Upper lobe of left lung (tissue), 6 donors: ENCODE data around the gene CYB5A. TPM values are rescaled to one million over a fixed set of nuclear protein-coding genes. Genes with fewer than 3 reads are reported as not detected.
A peak's percentile ranks its signal among the peaks of the same experiment; 100 is the strongest.

Experiments
- ATAC-seq, 2 donors: fragments of 200-7000 bp; cut with Tn5 transposase; one replicate each; pipeline ENCODE4 v1.9.1; 2022; ENCODE audit warnings: mild to moderate bottlenecking in 2 of 2, moderate library complexity in 2 of 2; ENCODE audit not compliant: low FRiP score in 2 of 2
- DNase-seq, 2 donors: peaks; one replicate each; pipeline ENCODE4 v3.0.0-alpha.2; 2019 to 2020
- H3K27ac ChIP-seq, 4 donors: fragments of 200-600 bp; sonication (generic); one replicate each; pipeline ENCODE4 v1.5.1; 2016 to 2019
- H3K27me3 ChIP-seq, 4 donors: fragments of 200-600 bp; sonication (generic); one replicate each; pipeline ENCODE4 v1.5.1; 2017 to 2019
- H3K36me3 ChIP-seq, 4 donors: fragments of 200-600 bp; sonication (generic); one replicate each; pipeline ENCODE4 v1.5.1; 2016 to 2019
- H3K4me1 ChIP-seq, 4 donors: fragments of 200-600 bp; sonication (generic); one replicate each; pipeline ENCODE4 v1.5.1; 2018 to 2019
- H3K4me3 ChIP-seq, 4 donors: fragments of 200-600 bp; sonication (generic); one replicate each; pipeline ENCODE4 v1.5.1; 2017 to 2019; ENCODE audit warnings: mild to moderate bottlenecking in 2 of 4, moderate library complexity in 1 of 4
- H3K9me3 ChIP-seq, 4 donors: fragments of 200-600 bp; sonication (generic); one replicate each; pipeline ENCODE4 v1.5.1; 2018 to 2019
- CTCF ChIP-seq, 6 experiments: fragments of 450-650 bp in 4 of 6; fragments of 200-600 bp in 2 of 6; sonication (generic) in 2 of 6; IDR thresholded peaks; one replicate each; pipeline ENCODE4 v1.5.1; 2016 to 2019; ENCODE audit warnings: antibody characterized with exemption in 6 of 6
- EP300 ChIP-seq, 4 donors: sonication (generic); formaldehyde crosslinking; IDR thresholded peaks; one replicate each; pipeline ENCODE4 v1.5.1; 2017; ENCODE audit warnings: antibody characterized with exemption in 4 of 4, control low read depth in 2 of 4
- POLR2A ChIP-seq, 4 donors: fragments of 450-650 bp; IDR thresholded peaks; one replicate each; pipeline ENCODE4 v1.5.1; 2016 to 2017; ENCODE audit warnings: antibody characterized with exemption in 4 of 4, mild to moderate bottlenecking in 2 of 4
- POLR2AphosphoS5 ChIP-seq, 2 donors: sonication (generic); formaldehyde crosslinking; IDR thresholded peaks; one replicate each; pipeline ENCODE4 v1.5.1; 2017; ENCODE audit warnings: antibody characterized with exemption in 2 of 2
- WGBS, 2 donors: methylation state at CpG; one replicate each; pipeline ENCODE4 v1.1.5; 2017 to 2018; 5-methylcytosine and 5-hydroxymethylcytosine counted together
- total RNA-seq, 6 donors: library from RNA; depleted of rRNA in 4 of 6; stranded (reverse); fragments of >200 nt in 4 of 6; gene quantifications; one replicate each; pipeline versions ENCODE4 v1.1.0 to v1.2.1, GENCODE V29; 2016 to 2021
- donor health status: DM: no; HTN: no; CAD: no; lungs with moderate emphysema.
- donor health status: DM: no; HTN: yes; CAD: no; lungs with severe emphysema.

Gene CYB5A
- total RNA-seq, 6 donors from 2014 or later = 291 to 729 (median 637) TPM

- peak overlapping the region in 2 of 4 donors; percentile 5 to 41 for H3K27ac ChIP-seq
- no peaks in the 10 kb centered on the region for H3K9me3 ChIP-seq
- peaks cover 9 to 37% (median 12%) of the 10 kb centered on the region in 4 donors for H3K36me3 ChIP-seq
- H3K4me1 ChIP-seq = peaks cover 32 to 60% (median 44%) of the 10 kb centered on the region in 4 donors
- DNase-seq (no peak), ATAC-seq (no peak)
- 62 to 75% methylated on average over 9 of the region's 9 CpGs for WGBS, 2 donors
- TF ChIP-seq EP300 (IDR thresholded peaks at IDR 0.05) = no peak
- no peak for TF ChIP-seq POLR2AphosphoS5 (IDR thresholded peaks at IDR 0.05)
- TF ChIP-seq POLR2A (IDR thresholded peaks at IDR 0.05) = no peak
- TF ChIP-seq CTCF (IDR thresholded peaks at IDR 0.05) = no peak
- H3K27me3 ChIP-seq = no peaks in the 10 kb centered on the region
- no peak overlapping the region for H3K4me3 ChIP-seq
These were observed 25.6 kb downstream of the CYB5A start for GRCh38 chr18:74266161-74266560.

- Histone ChIP-seq H3K36me3 (peaks cover 9 to 42% (median 13%) of the 10 kb centered on the region in 4 donors), H3K9me3 (no peaks in the 10 kb centered on the region), H3K4me1 (peaks cover 30 to 55% (median 42%) of the 10 kb centered on the region in 4 donors), H3K4me3 (no peak overlapping the region), H3K27ac (peak overlapping the region in 3 of 4 donors; percentile 5 to 48 (median 41)), H3K27me3 (no peaks in the 10 kb centered on the region)
- DNase-seq = no peak
- TF ChIP-seq EP300 (IDR thresholded peaks at IDR 0.05) (no peak), POLR2AphosphoS5 (IDR thresholded peaks at IDR 0.05) (no peak), POLR2A (IDR thresholded peaks at IDR 0.05) (no peak), CTCF (IDR thresholded peaks at IDR 0.05) (no peak)
- 83 to 88% methylated on average over 8 of the region's 8 CpGs for WGBS, 2 donors
- ATAC-seq = no peak
These were observed 26.1 kb downstream of the CYB5A start for GRCh38 chr18:74265546-74266098.

DNA sequence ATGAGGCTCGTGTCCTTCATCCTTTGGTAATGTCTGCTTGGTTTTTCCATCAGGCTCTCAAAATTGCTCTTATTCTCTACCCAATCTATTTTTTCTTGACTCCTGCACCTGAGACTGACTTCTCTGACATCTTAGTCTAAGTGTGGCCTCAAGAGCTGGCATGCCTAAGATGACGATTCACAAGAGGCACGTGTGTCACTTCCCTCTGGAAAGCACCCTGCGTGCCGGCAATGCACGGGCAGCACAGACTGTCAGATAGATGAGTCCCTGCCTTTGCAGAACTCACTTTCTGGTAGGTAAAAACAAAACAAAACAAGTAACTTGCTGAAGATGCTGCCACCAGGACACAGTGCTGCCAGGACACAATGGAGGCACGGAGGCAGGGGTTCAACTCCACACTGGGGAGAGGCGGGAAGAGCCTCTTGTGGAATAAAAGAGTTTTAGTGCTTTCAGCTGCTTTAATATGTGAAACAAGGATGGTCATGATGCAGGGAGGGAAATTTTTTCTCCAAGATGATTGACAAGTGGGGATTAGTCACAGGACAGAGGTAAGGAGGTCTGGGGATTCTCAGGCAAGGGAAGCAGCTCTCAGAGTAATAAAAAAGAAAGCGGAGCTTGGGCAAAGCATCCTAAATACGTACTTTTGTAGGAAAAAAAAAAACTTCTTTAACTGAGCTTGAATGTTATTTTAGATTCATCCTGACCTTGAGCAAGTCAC is 27.3 kb downstream of the CYB5A start:
- WGBS, 2 donors = 57 to 65% methylated on average over 10 of the region's 10 CpGs
- TF ChIP-seq POLR2AphosphoS5 (IDR thresholded peaks at IDR 0.05) (no peak), POLR2A (IDR thresholded peaks at IDR 0.05) (no peak), CTCF (IDR thresholded peaks at IDR 0.05) (no peak), EP300 (IDR thresholded peaks at IDR 0.05) (no peak)
- no peak for ATAC-seq
- peaks cover 20 to 47% (median 32%) of the 10 kb centered on the region in 4 donors for H3K4me1 ChIP-seq
- H3K27ac ChIP-seq = no peak overlapping the region
- no peaks in the 10 kb centered on the region for H3K27me3 ChIP-seq
- no peak overlapping the region for H3K4me3 ChIP-seq
- DNase-seq = peak in 1 of 2 donors; percentile 51
- peaks cover 13 to 48% (median 13%) of the 10 kb centered on the region in 4 donors for H3K36me3 ChIP-seq
- H3K9me3 ChIP-seq = no peaks in the 10 kb centered on the region

GRCh38 chr18:74261053-74261713 is 30.6 kb downstream of the CYB5A start:
- Histone ChIP-seq H3K27ac (peak overlapping the region in 3 of 4 donors; percentile 1 to 45 (median 45)), H3K36me3 (peaks cover 13 to 57% (median 14%) of the 10 kb centered on the region in 4 donors), H3K9me3 (no peaks in the 10 kb centered on the region), H3K27me3 (no peaks in the 10 kb centered on the region), H3K4me1 (peaks cover 13 to 37% (median 22%) of the 10 kb centered on the region in 4 donors), H3K4me3 (no peak overlapping the region)
- DNase-seq (no peak), ATAC-seq (no peak)
- no peak for TF ChIP-seq EP300 (IDR thresholded peaks at IDR 0.05)
- no peak for TF ChIP-seq CTCF (IDR thresholded peaks at IDR 0.05)
- no peak for TF ChIP-seq POLR2AphosphoS5 (IDR thresholded peaks at IDR 0.05)
- no peak for TF ChIP-seq POLR2A (IDR thresholded peaks at IDR 0.05)
- 76 to 84% methylated on average over 6 of the region's 6 CpGs for WGBS, 2 donors
